Effector memory CD4-positive, alpha-beta T cell (primary cell): ENCODE data around the gene NLGN1.
"Not testable (repeated sequence)": the region's sequence is repeated elsewhere in the genome, so short reads cannot be mapped to it uniquely, and the experiment has no call there.

Source experiments
- DNase-seq, 3 donors: peaks; one replicate each; pipeline ENCODE4 v3.0.0-alpha.2; 2020
- H3K27ac ChIP-seq: 2 replicates; pipeline ENCODE4 v1.7.0; 2013; ENCODE audit warnings: mild to moderate bottlenecking, low read length, moderate library complexity; ENCODE audit not compliant: insufficient read depth, poor library complexity, severe bottlenecking
- H3K27me3 ChIP-seq: replicated peaks from 2 replicates; pipeline ENCODE4 v1.7.0; 2013; ENCODE audit warnings: mild to moderate bottlenecking, low read length; ENCODE audit not compliant: insufficient read depth, control insufficient read depth, poor library complexity, severe bottlenecking
- H3K36me3 ChIP-seq: 2 replicates; pipeline ENCODE4 v1.7.0; 2013; ENCODE audit warnings: mild to moderate bottlenecking, low read length, moderate library complexity; ENCODE audit not compliant: control insufficient read depth, insufficient read depth
- H3K4me1 ChIP-seq: 2 replicates; pipeline ENCODE4 v1.7.0; 2013; ENCODE audit warnings: low read length, mild to moderate bottlenecking; ENCODE audit not compliant: control insufficient read depth, insufficient read depth, poor library complexity, severe bottlenecking
- H3K4me3 ChIP-seq: 2 replicates; pipeline ENCODE4 v1.7.0; 2013; ENCODE audit warnings: low read length, low read depth, mild to moderate bottlenecking; ENCODE audit not compliant: insufficient read depth, poor library complexity, severe bottlenecking
- H3K9me3 ChIP-seq: 2 replicates; pipeline ENCODE4 v1.7.0; 2013; ENCODE audit warnings: mild to moderate bottlenecking, low read length, moderate library complexity; ENCODE audit not compliant: control insufficient read depth

The NLGN1 gene

DNA sequence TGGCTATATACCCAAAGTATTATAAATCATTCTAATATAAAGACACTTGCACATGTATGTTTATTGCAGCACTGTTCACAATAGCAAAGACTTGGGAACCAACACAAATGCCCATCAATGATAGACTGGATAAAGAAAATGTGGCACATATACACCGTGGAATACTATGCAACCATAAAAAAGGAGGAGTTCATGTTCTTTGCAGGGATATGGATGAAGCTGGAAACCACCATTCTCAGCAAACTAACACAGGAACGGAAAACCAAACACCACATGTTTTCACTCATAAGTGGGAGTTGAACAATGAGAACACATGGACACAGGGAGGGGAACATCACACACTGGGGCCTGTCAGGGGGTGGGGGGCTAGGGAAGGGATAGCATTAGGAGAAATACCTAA, 148.0 kb downstream of the NLGN1 start:
- H3K27me3 ChIP-seq, DNase-seq, H3K4me3 ChIP-seq, H3K9me3 ChIP-seq, H3K27ac ChIP-seq, H3K4me1 ChIP-seq, H3K36me3 ChIP-seq: not testable (repeated sequence)

DNA sequence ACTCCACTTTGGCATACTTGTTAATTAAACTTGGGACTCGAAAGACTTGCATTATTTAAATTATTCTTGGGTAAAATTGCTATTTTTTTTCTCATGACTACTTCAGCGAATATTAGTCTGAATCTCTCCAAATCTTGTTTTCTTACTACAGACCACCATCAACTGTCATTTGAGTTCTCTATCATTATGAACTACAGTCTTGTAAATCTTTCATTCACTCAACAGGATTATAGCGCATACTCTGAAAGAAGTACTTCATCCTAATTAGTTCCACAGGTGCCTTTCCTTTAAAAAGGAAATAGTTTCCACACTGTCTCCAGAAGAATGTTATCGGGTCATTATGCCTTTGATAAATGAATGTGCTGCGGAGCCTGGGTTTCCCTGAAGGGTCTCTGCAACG, 149.5 kb downstream of the NLGN1 start:
- Histone ChIP-seq H3K36me3 (no peaks in the 10 kb centered on the region), H3K27me3 (no peaks in the 10 kb centered on the region), H3K4me1 (no peaks in the 10 kb centered on the region), H3K27ac (no peak overlapping the region), H3K4me3 (no peak overlapping the region), H3K9me3 (no peaks in the 10 kb centered on the region)
- DNase-seq, result no peak

DNA sequence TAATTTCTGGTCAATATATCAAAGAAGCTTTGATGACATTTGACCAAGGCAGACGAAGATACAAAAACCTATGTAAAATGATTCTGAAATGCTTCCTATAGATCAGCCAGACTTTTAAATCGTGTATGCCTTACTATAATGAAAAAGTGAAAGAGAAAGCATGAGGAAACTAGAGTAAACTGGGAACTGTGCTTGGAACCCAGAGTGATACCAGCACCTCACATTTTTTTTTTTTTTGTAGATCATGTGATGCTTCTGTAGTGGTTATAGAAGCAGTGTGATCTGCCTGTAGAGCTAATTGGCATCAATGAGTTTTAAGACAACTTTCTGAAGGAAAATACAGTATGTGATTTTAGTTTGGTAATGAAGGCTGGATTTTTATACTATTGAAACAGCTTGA, 150.7 kb downstream of the NLGN1 start:
- no peak overlapping the region for H3K27ac ChIP-seq
- DNase-seq, result no peak
- H3K4me3 ChIP-seq, result no peak overlapping the region
- no peaks in the 10 kb centered on the region for H3K9me3 ChIP-seq
- no peaks in the 10 kb centered on the region for H3K4me1 ChIP-seq
- no peaks in the 10 kb centered on the region for H3K36me3 ChIP-seq
- no peaks in the 10 kb centered on the region for H3K27me3 ChIP-seq

DNA sequence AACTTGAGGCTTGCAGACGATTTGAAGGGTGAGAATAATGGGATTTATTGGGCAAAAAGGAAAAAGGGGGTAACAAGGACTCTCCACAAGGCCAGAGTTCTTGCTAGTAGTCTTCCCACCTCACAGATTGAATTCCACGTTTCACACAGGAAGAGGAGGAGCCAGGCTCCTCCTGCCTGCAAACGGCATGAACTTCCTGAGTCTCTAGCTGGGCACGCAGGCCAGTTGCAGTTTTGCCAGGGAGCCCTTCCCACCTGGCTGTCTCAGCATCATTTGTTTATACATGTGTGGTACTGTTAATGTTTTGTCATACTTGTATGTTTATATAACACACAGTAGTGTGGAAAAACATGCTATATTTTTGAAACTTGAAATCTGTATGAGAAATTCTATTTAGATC, 155.0 kb downstream of the NLGN1 start:
- no peak for DNase-seq
- Histone ChIP-seq H3K4me3 (no peak overlapping the region), H3K9me3 (no peaks in the 10 kb centered on the region), H3K27me3 (no peaks in the 10 kb centered on the region), H3K27ac (no peak overlapping the region), H3K36me3 (no peaks in the 10 kb centered on the region), H3K4me1 (no peaks in the 10 kb centered on the region)

DNA sequence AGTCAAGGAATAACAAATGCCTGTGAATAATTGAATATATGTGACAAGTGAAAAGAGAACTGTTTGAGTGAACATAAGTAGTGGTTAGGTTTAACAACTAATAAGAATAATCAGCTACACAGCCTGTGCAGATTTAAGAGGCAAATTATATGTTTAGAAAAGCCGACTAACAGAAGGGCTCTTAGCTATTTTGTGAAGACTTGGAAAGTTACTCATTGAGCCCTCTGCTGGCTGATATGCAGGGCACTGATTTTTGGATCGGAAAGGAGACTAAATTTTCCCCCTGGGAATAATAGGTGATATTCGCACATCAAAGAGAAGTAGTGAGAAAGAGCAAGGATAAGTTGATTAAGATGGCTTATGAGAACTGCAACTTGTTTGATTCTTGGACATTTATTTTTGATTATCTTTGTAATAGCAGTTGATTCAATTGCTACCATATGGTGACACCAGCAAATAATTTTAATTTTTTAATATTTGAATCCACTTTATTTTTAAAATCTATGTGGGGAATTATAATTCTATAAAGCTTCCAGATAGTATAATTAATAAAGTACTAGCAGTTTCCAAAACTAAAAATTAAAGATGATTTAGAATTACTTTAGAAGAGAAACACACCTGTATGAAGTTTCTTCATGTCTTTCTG, 156.2 kb downstream of the NLGN1 start:
- Histone ChIP-seq H3K4me1 (no peaks in the 10 kb centered on the region), H3K27me3 (no peaks in the 10 kb centered on the region), H3K27ac (no peak overlapping the region), H3K9me3 (no peaks in the 10 kb centered on the region), H3K4me3 (no peak overlapping the region), H3K36me3 (no peaks in the 10 kb centered on the region)
- DNase-seq, result no peak

DNA sequence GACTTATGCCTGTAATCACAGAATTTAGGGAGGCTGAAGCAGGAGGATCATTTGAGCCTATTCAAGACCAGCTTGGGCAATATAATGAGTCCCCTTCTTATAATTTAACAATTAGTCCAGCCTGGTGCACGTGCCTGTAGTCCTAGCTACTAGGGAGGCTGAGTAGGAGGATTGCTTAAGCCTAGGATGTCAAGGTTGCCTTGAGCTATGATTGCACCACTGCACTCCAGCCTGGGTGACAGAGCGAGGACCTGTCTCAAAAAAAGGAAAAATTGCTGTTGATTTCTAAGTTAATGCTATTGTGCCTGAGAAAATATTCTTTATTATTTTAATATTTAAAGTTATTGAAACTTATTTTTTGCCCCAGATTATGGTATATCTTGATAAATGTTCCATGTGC, 159.0 kb downstream of the NLGN1 start:
- Histone ChIP-seq H3K36me3 (no peaks in the 10 kb centered on the region), H3K9me3 (no peaks in the 10 kb centered on the region), H3K27ac (no peak overlapping the region), H3K4me1 (no peaks in the 10 kb centered on the region), H3K4me3 (no peak overlapping the region), H3K27me3 (no peaks in the 10 kb centered on the region)
- DNase-seq, result no peak

DNA sequence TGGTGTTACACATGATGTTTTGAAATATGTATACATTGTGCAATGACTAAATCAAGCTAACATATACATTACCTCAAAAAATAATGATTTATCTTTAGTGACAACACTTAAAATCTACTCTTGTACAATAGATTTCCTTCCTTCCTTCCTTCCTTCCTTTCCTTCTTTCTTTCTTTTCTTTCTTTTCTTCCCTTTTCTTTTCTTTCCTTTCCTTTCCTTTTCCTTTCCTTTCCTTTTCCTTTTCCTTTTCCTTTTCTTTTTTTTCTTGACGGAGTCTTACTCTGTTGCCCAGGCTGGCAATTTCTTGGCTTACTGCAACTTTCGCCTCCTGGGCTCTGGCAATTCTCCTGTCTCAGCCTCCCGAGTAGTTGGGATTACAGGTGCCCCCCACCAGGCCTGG, 170.5 kb downstream of the NLGN1 start:
- Histone ChIP-seq H3K36me3 (no peaks in the 10 kb centered on the region), H3K4me1 (no peaks in the 10 kb centered on the region), H3K27ac (no peak overlapping the region), H3K27me3 (no peaks in the 10 kb centered on the region), H3K9me3 (no peaks in the 10 kb centered on the region), H3K4me3 (no peak overlapping the region)
- no peak for DNase-seq

DNA sequence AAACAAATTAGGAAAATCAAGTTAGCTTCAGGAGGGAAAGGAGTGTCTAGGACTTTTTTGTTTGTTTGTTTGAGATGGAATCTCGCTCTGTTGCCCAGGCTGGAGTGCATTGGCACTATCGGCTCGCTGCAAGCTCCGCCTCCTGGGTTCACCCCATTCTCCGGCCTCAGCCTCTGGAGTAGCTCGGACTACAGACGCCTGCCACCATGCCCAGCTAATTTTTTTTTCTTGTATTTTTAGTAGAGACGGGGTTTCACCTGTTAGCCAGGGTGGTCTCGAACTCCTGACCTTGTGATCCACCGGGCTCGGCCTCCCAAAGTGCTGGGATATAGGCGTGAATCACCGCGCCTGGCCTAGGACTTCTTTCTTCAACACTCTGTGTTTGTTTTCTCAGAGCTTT, 171.1 kb downstream of the NLGN1 start:
- no peak overlapping the region for H3K4me3 ChIP-seq
- no peaks in the 10 kb centered on the region for H3K27me3 ChIP-seq
- no peak overlapping the region for H3K27ac ChIP-seq
- no peaks in the 10 kb centered on the region for H3K36me3 ChIP-seq
- no peaks in the 10 kb centered on the region for H3K9me3 ChIP-seq
- DNase-seq, result no peak
- H3K4me1 ChIP-seq, result no peaks in the 10 kb centered on the region

DNA sequence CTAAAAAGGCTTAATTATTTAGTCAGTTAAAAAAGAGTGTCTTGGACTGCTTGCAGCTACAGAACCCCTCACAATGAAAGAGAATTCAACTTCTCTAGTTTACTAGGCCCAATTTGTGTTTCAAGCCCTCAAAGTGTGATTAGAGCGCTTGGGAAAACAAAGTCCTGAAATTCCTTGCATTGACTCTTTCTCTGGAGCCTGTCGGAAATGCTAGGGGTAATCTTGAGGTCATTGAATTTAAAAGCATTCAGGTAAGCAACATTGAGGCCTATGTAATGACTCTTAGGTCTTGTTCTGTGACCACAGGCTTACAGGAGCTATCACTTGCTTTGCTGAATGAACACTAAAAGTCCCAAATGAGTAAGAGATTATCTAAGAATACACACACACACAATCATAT, 186.0 kb downstream of the NLGN1 start:
- Histone ChIP-seq H3K4me1 (no peaks in the 10 kb centered on the region), H3K36me3 (no peaks in the 10 kb centered on the region), H3K27ac (no peak overlapping the region), H3K4me3 (no peak overlapping the region), H3K9me3 (no peaks in the 10 kb centered on the region), H3K27me3 (no peaks in the 10 kb centered on the region)
- DNase-seq, result no peak

DNA sequence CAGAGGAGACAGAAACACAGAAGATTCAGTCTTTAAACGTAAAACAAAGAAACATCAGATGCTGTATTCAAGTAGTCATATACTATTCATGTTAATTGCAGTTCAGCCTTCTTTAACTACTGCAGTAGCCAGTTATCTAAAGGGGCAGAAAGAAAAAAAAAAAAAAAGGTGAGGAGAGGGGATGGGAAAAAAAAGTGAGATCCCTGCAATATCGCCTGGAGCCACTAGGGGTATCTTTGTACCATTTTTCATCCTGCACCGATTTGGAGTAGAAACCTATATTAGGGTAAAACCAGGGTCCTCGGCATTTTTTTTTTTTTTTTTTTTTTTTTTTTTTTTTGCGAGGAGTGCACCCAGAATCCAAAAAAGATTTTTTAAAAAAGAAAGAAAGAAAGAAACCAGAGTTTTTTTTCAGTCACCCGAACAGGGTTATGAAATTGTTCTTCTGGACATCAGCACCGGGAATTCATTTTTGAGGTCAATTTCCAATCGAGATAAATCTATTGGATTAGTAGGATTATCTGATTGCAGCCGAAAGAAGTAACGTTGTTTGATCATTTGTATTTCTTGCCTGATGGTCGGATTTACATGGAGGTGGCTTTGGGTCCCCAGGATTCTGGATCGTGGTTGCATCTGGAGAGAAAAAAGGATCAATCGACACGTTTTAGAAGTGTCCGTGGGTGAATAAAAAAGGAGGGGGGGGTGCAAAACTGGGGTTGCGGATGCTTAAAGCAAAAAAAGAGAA, 186.7 kb downstream of the NLGN1 start:
- Histone ChIP-seq H3K27me3 (no peaks in the 10 kb centered on the region), H3K9me3 (no peaks in the 10 kb centered on the region), H3K4me3 (no peak overlapping the region), H3K4me1 (no peaks in the 10 kb centered on the region), H3K27ac (no peak overlapping the region), H3K36me3 (no peaks in the 10 kb centered on the region)
- DNase-seq, result no peak
